GM23248 (cell line): ENCODE measurements around the gene ARHGEF10L. TPM values are rescaled to one million over a fixed set of nuclear protein-coding genes. Genes with fewer than 3 reads are reported as not detected.

ENCODE experiments used
- DNase-seq: peaks from one replicate; pipeline ENCODE4 v3.0.0-alpha.2; 2015
- H2AFZ ChIP-seq: fragments of 200-600 bp; sonication (generic); 2 replicates; pipeline ENCODE4 v1.6.1; 2016; ENCODE audit warnings: antibody characterized with exemption
- H3F3A ChIP-seq: fragments of 200-600 bp; sonication (generic); 2 replicates; pipeline ENCODE4 v1.6.1; 2016; ENCODE audit warnings: mild to moderate bottlenecking, antibody characterized with exemption, mixed run types; ENCODE audit not compliant: insufficient read depth
- H3K27ac ChIP-seq: fragments of 200-600 bp; sonication (generic); 2 replicates; pipeline ENCODE4 v1.5.1; 2016; ENCODE audit warnings: mild to moderate bottlenecking
- H3K27me3 ChIP-seq: fragments of 200-600 bp; sonication (generic); replicated peaks from 2 replicates; pipeline ENCODE4 v1.6.1; 2016; ENCODE audit warnings: mild to moderate bottlenecking; ENCODE audit not compliant: insufficient read depth
- H3K36me3 ChIP-seq: fragments of 200-600 bp; sonication (generic); 2 replicates; pipeline ENCODE4 v1.6.1; 2016; ENCODE audit warnings: low read depth, mild to moderate bottlenecking
- H3K4me1 ChIP-seq: fragments of 200-600 bp; sonication (generic); 2 replicates; pipeline ENCODE4 v1.6.1; 2016; ENCODE audit warnings: mild to moderate bottlenecking; ENCODE audit not compliant: insufficient read depth
- H3K4me2 ChIP-seq: fragments of 200-600 bp; sonication (generic); one replicate; pipeline ENCODE4 v1.6.1; 2016; ENCODE audit warnings: mild to moderate bottlenecking; ENCODE audit not compliant: unreplicated experiment
- H3K4me3 ChIP-seq: fragments of 200-600 bp; sonication (generic); 2 replicates; pipeline ENCODE4 v1.5.1; 2016; ENCODE audit warnings: mild to moderate bottlenecking
- H3K79me2 ChIP-seq: fragments of 200-600 bp; sonication (generic); 2 replicates; pipeline ENCODE4 v1.6.1; 2016; ENCODE audit warnings: mild to moderate bottlenecking; ENCODE audit not compliant: insufficient read depth
- H3K9ac ChIP-seq: fragments of 200-600 bp; sonication (generic); 2 replicates; pipeline ENCODE4 v1.6.1; 2016; ENCODE audit warnings: mild to moderate bottlenecking
- H3K9me2 ChIP-seq: fragments of 200-600 bp; sonication (generic); 2 replicates; pipeline ENCODE4 v1.6.1; 2016; ENCODE audit warnings: mixed run types, mild to moderate bottlenecking, moderate library complexity; ENCODE audit not compliant: insufficient read depth
- H3K9me3 ChIP-seq: fragments of 200-600 bp; sonication (generic); one replicate; pipeline ENCODE4 v1.6.1; 2017; ENCODE audit warnings: low read depth
- H4K20me1 ChIP-seq: fragments of 200-600 bp; sonication (generic); 2 replicates; pipeline ENCODE4 v1.6.0; 2016; ENCODE audit not compliant: insufficient read depth
- EZH2 ChIP-seq: fragments of 200-600 bp; sonication (generic); IDR thresholded peaks from 2 replicates; pipeline ENCODE4 v1.6.1; 2018; ENCODE audit warnings: antibody characterized with exemption, mild to moderate bottlenecking; ENCODE audit not compliant: insufficient read depth, poor library complexity, severe bottlenecking
- EZH2phosphoT487 ChIP-seq: fragments of 200-600 bp; sonication (generic); IDR thresholded peaks from 2 replicates; pipeline ENCODE4 v1.6.1; 2018; ENCODE audit warnings: antibody characterized with exemption, moderate library complexity, mild to moderate bottlenecking, low read depth; ENCODE audit not compliant: insufficient read depth
- WGBS, 2 experiments: methylation state at CpG; one replicate each; pipeline ENCODE4 v1.1.6; 2015 to 2017; ENCODE audit warnings: low lambda C conversion rate in 2 of 2, low coverage in 1 of 2; ENCODE audit errors: missing lambda C conversion rate in 2 of 2; 5-methylcytosine and 5-hydroxymethylcytosine counted together
- in situ Hi-C: fragments of 300-500 bp; cut with MboI; formaldehyde crosslinking; loops from 2 replicates; pipeline ENCODE4 v1.15.0; 2020
- polyA plus RNA-seq: library from polyadenylated mRNA; unstranded; fragments of >200 nt; fragmentation: Nextera tagmentation; extraction: Ambion mirVana; gene quantifications from 2 replicates; pipeline ENCODE4 v1.2.1, GENCODE V29; 2016
- total RNA-seq: library from RNA; depleted of rRNA; stranded (reverse); fragments of >200 nt; shearing (Covaris generic); gene quantifications from 2 replicates; pipeline ENCODE4 v1.2.3, GENCODE V29; 2014

The ARHGEF10L gene
- total and polyA plus RNA-seq, 2 experiments from 2014 or later = 6.0 to 19.3 TPM

DNA sequence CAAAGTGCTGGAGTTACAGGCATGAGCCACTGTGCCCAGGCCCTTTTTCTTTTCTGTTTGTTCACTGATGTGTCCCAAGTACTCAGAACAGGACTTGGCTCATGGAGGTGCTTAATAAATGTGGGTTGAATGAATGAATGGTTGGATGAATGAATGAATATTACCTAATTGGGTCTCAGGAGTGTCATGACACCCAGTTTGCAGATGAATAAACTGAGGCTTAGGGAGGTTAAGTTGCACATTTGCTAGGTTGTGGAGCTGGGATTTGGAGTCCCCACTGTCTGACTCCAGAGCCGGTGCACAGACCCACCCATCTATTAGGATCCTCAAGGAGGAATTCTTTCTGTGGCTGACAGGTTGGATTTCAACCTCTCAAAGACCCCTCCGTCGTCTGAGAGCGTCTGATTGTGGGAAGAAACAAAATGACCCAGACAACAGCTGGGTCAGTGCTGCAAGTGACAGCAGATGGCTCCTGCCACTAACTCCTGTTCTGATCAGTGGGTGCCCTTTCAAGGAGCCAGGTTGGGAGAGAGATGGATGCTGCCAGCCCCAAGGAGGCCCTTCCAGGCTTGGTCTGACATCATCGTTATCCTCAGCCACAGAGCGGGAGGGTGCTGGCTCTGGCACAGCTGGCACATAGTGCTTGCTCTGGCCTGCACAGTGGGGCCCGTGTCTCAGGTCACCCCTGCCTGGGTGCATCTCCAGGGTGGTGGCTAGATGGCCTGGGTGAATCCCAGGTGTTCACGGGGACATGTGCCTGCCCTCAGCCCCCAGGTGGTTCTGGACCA lies 24.2 kb downstream of the ARHGEF10L start:
- H3K27me3 ChIP-seq = no peaks in the 10 kb centered on the region
- H3K27ac ChIP-seq = no peak overlapping the region
- peaks cover 87% of the 10 kb centered on the region for H3K79me2 ChIP-seq

DNA sequence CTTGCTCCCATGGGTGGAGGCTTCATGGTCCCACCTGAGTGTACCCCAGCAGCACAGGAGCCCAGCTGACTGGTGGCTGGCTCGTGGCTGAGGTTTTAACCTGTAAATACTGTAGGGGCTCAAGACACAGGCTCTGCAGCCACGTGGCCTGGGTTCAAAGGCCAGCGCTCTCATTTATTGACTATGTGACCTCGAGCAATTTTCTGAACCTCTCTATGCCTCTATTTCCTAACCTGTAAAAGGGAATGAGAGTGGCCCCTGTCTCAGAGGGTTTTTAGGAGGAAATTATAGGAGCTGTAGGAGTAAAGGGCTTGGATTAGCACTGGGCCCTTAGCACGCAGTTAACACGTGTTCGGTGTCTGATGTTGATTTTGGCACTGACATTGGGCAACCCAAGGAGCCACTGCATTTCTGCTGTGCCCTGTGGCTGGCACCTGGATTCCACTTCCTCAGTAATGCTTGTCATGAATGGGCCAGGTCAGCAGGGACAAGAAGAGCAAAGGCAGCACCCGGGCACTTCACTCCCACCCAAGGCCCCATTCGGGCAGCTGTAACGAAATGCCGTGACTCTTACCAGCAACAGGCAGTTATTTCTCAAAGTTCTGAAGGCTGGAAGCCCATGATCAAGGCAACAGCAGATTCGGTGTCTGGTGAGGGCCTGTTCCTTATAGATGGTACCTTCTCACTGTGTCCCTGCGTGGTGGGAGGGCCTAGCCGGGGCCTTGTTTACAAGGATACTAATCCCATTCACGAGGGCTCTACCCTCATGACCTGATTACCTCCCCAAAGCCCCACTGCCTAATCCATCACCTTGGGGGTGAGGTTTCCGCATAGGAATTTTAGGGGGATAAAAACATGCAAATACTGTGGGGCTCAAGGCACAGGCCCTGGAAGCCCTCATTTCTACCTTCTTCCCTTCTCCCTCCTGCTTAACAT lies 25.2 kb downstream of the ARHGEF10L start:
- 81 to 85% methylated on average over 16 of the region's 16 CpGs for WGBS, 2 experiments
- H2AFZ ChIP-seq = no peak overlapping the region
- H3K36me3 ChIP-seq = no peaks in the 10 kb centered on the region
- no peak for DNase-seq
- no peak for TF ChIP-seq EZH2phosphoT487
- TF ChIP-seq EZH2 = no peak
- peaks cover 11% of the 10 kb centered on the region for H3F3A ChIP-seq
- H3K27me3 ChIP-seq = no peaks in the 10 kb centered on the region
- H3K27ac ChIP-seq = no peak overlapping the region
- H3K4me2 ChIP-seq = no peak overlapping the region
- no peaks in the 10 kb centered on the region for H3K9me3 ChIP-seq
- H3K9me2 ChIP-seq = no peaks in the 10 kb centered on the region
- in situ Hi-C loops = no loop called here
- H3K9ac ChIP-seq = no peak overlapping the region
- peaks cover 80% of the 10 kb centered on the region for H3K79me2 ChIP-seq
- no peak overlapping the region for H3K4me3 ChIP-seq
- H3K4me1 ChIP-seq = peaks cover 41% of the 10 kb centered on the region
- H4K20me1 ChIP-seq = no peaks in the 10 kb centered on the region

More for the DNA sequence above, 24.2 kb downstream of the ARHGEF10L start:
- in situ Hi-C loops = no loop called here
- no peak overlapping the region for H3K4me3 ChIP-seq
- no peaks in the 10 kb centered on the region for H3K9me3 ChIP-seq
- H3K36me3 ChIP-seq = no peaks in the 10 kb centered on the region
- WGBS, 2 experiments = 69 to 73% methylated on average over 8 of the region's 8 CpGs
- no peak overlapping the region for H3K4me2 ChIP-seq
- H3K9me2 ChIP-seq = no peaks in the 10 kb centered on the region
- no peak for TF ChIP-seq EZH2
- no peak for TF ChIP-seq EZH2phosphoT487
- no peak overlapping the region for H2AFZ ChIP-seq
- H3F3A ChIP-seq = peaks cover 8% of the 10 kb centered on the region
- H3K4me1 ChIP-seq = peaks cover 41% of the 10 kb centered on the region
- H3K9ac ChIP-seq = no peak overlapping the region
- peak; percentile 30 for DNase-seq
- no peaks in the 10 kb centered on the region for H4K20me1 ChIP-seq

DNA sequence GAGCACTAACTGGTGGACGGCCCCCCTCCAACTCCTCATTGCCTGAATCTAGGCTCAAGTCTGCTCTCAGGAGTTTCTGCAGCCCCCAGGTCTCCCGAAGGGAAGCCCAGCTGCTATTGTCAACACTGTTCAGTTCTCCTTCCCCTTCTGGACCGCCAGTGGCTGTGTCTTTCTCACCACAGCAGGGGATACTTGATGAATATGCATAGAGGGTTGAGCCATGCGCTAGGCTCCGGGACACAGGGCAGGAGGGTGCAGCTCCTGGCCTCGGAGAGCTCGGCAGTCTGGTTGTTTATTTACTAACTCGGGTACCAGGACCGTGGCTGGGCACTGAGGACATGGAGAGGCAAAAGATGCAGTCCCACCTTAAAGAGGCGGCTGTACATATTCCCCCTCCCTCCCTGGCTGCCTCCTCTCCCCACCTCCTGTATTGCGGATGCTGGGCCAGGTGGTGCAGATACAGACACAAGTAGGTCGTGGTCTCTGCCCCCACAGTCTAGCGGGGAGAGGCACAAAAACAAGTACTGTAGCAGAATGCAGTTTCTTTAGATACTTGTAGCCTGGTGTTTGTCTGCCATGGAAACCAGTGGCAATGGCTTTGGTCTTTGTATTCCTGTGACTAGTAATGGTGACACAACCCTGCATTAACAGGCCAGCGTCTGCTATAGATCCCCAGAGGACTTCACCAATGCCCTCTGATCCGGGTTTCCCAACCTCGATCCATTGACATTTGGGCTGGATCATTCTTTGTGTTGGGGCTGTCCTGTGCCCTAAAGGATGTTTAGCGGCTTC lies 26.2 kb downstream of the ARHGEF10L start:
- H3K4me1 ChIP-seq = peaks cover 42% of the 10 kb centered on the region
- H3K27me3 ChIP-seq = no peaks in the 10 kb centered on the region
- TF ChIP-seq EZH2 (no peak), EZH2phosphoT487 (no peak)
- H3K4me2 ChIP-seq = no peak overlapping the region
- H3K9me2 ChIP-seq = no peaks in the 10 kb centered on the region
- H3K27ac ChIP-seq = no peak overlapping the region
- no peaks in the 10 kb centered on the region for H3K9me3 ChIP-seq
- 81 to 82% methylated on average over 17 of the region's 17 CpGs for WGBS, 2 experiments
- H3K9ac ChIP-seq = no peak overlapping the region
- in situ Hi-C loops = no loop called here
- no peak for DNase-seq
- H2AFZ ChIP-seq = no peak overlapping the region
- peaks cover 76% of the 10 kb centered on the region for H3K79me2 ChIP-seq
- H3K4me3 ChIP-seq = no peak overlapping the region
- H3F3A ChIP-seq = peaks cover 20% of the 10 kb centered on the region
- no peaks in the 10 kb centered on the region for H4K20me1 ChIP-seq
- H3K36me3 ChIP-seq = no peaks in the 10 kb centered on the region

DNA sequence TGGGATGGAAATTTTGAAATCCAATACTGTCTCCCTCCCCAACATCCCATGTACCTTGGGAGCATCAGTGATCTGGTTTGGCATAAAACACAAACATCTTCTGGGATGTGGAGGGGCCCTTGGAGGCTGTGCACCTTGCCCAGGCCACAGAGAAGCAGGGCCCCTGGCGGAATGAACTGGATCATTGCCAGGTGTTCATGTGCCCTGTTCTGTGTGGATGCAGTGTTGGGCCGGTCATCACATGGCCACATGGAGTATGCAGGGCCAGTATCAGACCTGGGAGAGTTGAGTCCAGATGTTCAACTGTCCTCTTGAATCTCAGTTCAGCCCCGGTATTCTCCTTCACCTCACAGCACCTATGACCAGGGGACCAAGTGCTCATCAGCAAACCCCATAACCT lies 26.9 kb downstream of the ARHGEF10L start:
- in situ Hi-C loops = no loop called here
- Histone ChIP-seq H3K4me3 (no peak overlapping the region), H3K9me3 (no peaks in the 10 kb centered on the region), H2AFZ (no peak overlapping the region), H3K4me2 (no peak overlapping the region), H3K27ac (no peak overlapping the region), H3F3A (peaks cover 24% of the 10 kb centered on the region), H3K4me1 (peaks cover 34% of the 10 kb centered on the region), H3K9ac (no peak overlapping the region), H3K79me2 (peaks cover 80% of the 10 kb centered on the region), H4K20me1 (no peaks in the 10 kb centered on the region), H3K9me2 (no peaks in the 10 kb centered on the region), H3K27me3 (no peaks in the 10 kb centered on the region), H3K36me3 (no peaks in the 10 kb centered on the region)
- WGBS, 2 experiments = 84 to 89% methylated on average over 3 of the region's 3 CpGs
- TF ChIP-seq EZH2 = no peak
- no peak for TF ChIP-seq EZH2phosphoT487
- no peak for DNase-seq
